HepG2 (cell line): ENCODE measurements around the gene ABCB6. TPM values are rescaled to one million over a fixed set of nuclear protein-coding genes. Genes with fewer than 3 reads are reported as not detected.

ENCODE experiments used
- ETV6 ChIP-seq: sonication (generic); formaldehyde crosslinking; conservative IDR thresholded peaks from 2 replicates; pipeline ENCODE4 v1.4.0; 2020; ENCODE audit warnings: missing genetic modification reagents
- GMEB1 ChIP-seq: sonication (generic); formaldehyde crosslinking; IDR thresholded peaks from 2 replicates; pipeline ENCODE4 v1.5.1; 2020; ENCODE audit warnings: missing genetic modification reagents, mild to moderate bottlenecking, borderline replicate concordance
- IKZF5 ChIP-seq: IDR thresholded peaks from 2 replicates; pipeline ENCODE4 v1.6.1; 2018; ENCODE audit warnings: missing genetic modification reagents, mild to moderate bottlenecking, missing compliant biosample characterization
- KAT7 ChIP-seq: IDR thresholded peaks from 2 replicates; pipeline ENCODE4 v1.6.1; 2018; ENCODE audit warnings: borderline replicate concordance, missing compliant biosample characterization
- MTA1 ChIP-seq: sonication (generic); formaldehyde crosslinking; IDR thresholded peaks from 2 replicates; pipeline ENCODE4 v1.4.0; 2020; ENCODE audit warnings: missing genetic modification reagents, mild to moderate bottlenecking, borderline replicate concordance
- PHF20 ChIP-seq: sonication (generic); formaldehyde crosslinking; IDR thresholded peaks from 2 replicates; pipeline ENCODE4 v1.5.0; 2020; ENCODE audit warnings: mild to moderate bottlenecking, missing genetic modification reagents
- RFXAP ChIP-seq: sonication (generic); formaldehyde crosslinking; IDR thresholded peaks from 2 replicates; pipeline ENCODE4 v1.4.0; 2020; ENCODE audit warnings: missing genetic modification reagents, borderline replicate concordance
- RNF2 ChIP-seq: fragments of 450-650 bp; conservative IDR thresholded peaks from 2 replicates; pipeline ENCODE4 v1.6.1; 2016; ENCODE audit warnings: low read depth
- TAF1 ChIP-seq: sonication (generic); formaldehyde crosslinking; IDR thresholded peaks from 2 replicates; pipeline ENCODE4 v1.4.0; 2020; ENCODE audit warnings: missing genetic modification reagents
- YY1 ChIP-seq: IDR thresholded peaks from 2 replicates; pipeline ENCODE4 v1.6.1; 2011; ENCODE audit warnings: low read length, low read depth, moderate library complexity, mild to moderate bottlenecking; ENCODE audit not compliant: insufficient read depth, insufficient replicate concordance
- ZC3H13 ChIP-seq: sonication (generic); formaldehyde crosslinking; IDR thresholded peaks from 2 replicates; pipeline ENCODE4 v1.8.1; 2023; ENCODE audit warnings: mild to moderate bottlenecking, missing genetic modification reagents, moderate library complexity
- ZNF274 ChIP-seq: sonication (generic); formaldehyde crosslinking; IDR thresholded peaks from 2 replicates; pipeline ENCODE4 v1.5.1; 2020; ENCODE audit warnings: mild to moderate bottlenecking, missing genetic modification reagents
- ZNF33A ChIP-seq: sonication (generic); formaldehyde crosslinking; IDR thresholded peaks from 2 replicates; pipeline ENCODE4 v1.5.1; 2020; ENCODE audit warnings: missing genetic modification reagents, mild to moderate bottlenecking, moderate library complexity, borderline replicate concordance
- ZNF382 ChIP-seq: sonication (generic); formaldehyde crosslinking; IDR thresholded peaks from 2 replicates; pipeline ENCODE4 v1.5.0; 2020; ENCODE audit warnings: missing genetic modification reagents, mild to moderate bottlenecking, borderline replicate concordance
- ZNF383 ChIP-seq: sonication (generic); formaldehyde crosslinking; IDR thresholded peaks from 2 replicates; pipeline ENCODE4 v1.4.0; 2020; ENCODE audit warnings: missing genetic modification reagents, mild to moderate bottlenecking, borderline replicate concordance
- ZNF44 ChIP-seq: sonication (generic); formaldehyde crosslinking; IDR thresholded peaks from 2 replicates; pipeline ENCODE4 v1.5.1; 2020; ENCODE audit warnings: mild to moderate bottlenecking, missing genetic modification reagents
- ZNF639 ChIP-seq: conservative IDR thresholded peaks from 2 replicates; pipeline ENCODE4 v1.6.1; 2018; ENCODE audit warnings: missing genetic modification reagents
- ZNF766 ChIP-seq: sonication (generic); formaldehyde crosslinking; IDR thresholded peaks from 2 replicates; pipeline ENCODE4 v1.5.0; 2020; ENCODE audit warnings: missing genetic modification reagents, borderline replicate concordance
- polyA plus RNA-seq, 8 experiments: library from polyadenylated mRNA; depleted of rRNA in 3 of 8; stranded (reverse) in 7 of 8; unstranded in 1 of 8; fragments of >200 nt; fragmentation: Illumina TruSeq in 4 of 8; extraction: Trizol in 4 of 8; gene quantifications; 2 replicates each; pipeline versions ENCODE4 v1.2.1 to v1.2.3, GENCODE V29; 2011 to 2016; ENCODE audit warnings: low read depth in 4 of 8, missing spikeins in 1 of 8, mixed read lengths in 1 of 8; ENCODE audit not compliant: insufficient read depth in 1 of 8
- total RNA-seq, 5 experiments: library from RNA; depleted of rRNA; stranded (reverse); fragments of >200 nt; fragmentation: Illumina TruSeq; extraction: Trizol; gene quantifications; 2 replicates each; pipeline ENCODE4 v1.2.3, GENCODE V29; 2016; ENCODE audit warnings: low read depth in 1 of 5
- TF ChIP-seq, protein P1 (sequence below): sonication (generic); formaldehyde crosslinking; IDR thresholded peaks from 2 replicates; pipeline ENCODE4 v1.8.1; 2023; ENCODE audit warnings: mild to moderate bottlenecking, missing genetic modification reagents
- TF ChIP-seq, protein P2 (sequence below): sonication (generic); formaldehyde crosslinking; IDR thresholded peaks from 2 replicates; pipeline ENCODE4 v1.4.0; 2020; ENCODE audit warnings: mild to moderate bottlenecking, missing genetic modification reagents
- TF ChIP-seq, protein P3 (sequence below): sonication (generic); formaldehyde crosslinking; IDR thresholded peaks from 2 replicates; pipeline ENCODE4 v1.5.0; 2020; ENCODE audit warnings: missing genetic modification reagents, mild to moderate bottlenecking, borderline replicate concordance

Gene ABCB6
- total and polyA plus RNA-seq, 2 of the 13 experiments (the other 11 are each of a cell fraction or from before 2014, with no cell fraction given) = 91.1 to 137 TPM

GRCh38 chr2:219206328-219207133 is 12.2 kb downstream of the ABCB6 start, which contains the start of gene ZFAND2B (continued):
- TF ChIP-seq YY1 (peak; percentile 67), RNF2 (no peak; the same call in 1 of the 2 replicates), ZNF44 (CRISPR knock-in tag) (peak; percentile 68), ZNF274 (CRISPR knock-in tag) (no peak), GMEB1 (CRISPR knock-in tag) (peak; percentile 96), MTA1 (CRISPR knock-in tag) (no peak), RFXAP (CRISPR knock-in tag) (peak; percentile 61; the same call in 1 of the 2 replicates), ZNF766 (CRISPR knock-in tag) (0 out of 2 replicates have a peak, but pooled peaks have one; percentile 65), TAF1 (CRISPR knock-in tag) (peak; percentile 95), ZNF383 (0 out of 2 replicates have a peak, but pooled peaks have one; percentile 78), ZC3H13 (CRISPR knock-in tag) (peak; percentile 82), ETV6 (0 out of 2 replicates have a peak, but pooled peaks have one; percentile 52), IKZF5 (CRISPR knock-in tag) (peak; percentile 83; the same call in 1 of the 2 replicates), ZNF382 (no peak), ZNF33A (no peak), ZNF639 (CRISPR knock-in tag) (peak; percentile 62), PHF20 (peak; percentile 62), KAT7 (CRISPR knock-in tag) (no peak; the same call in 1 of the 2 replicates)
- TF ChIP-seq, protein P1, sequence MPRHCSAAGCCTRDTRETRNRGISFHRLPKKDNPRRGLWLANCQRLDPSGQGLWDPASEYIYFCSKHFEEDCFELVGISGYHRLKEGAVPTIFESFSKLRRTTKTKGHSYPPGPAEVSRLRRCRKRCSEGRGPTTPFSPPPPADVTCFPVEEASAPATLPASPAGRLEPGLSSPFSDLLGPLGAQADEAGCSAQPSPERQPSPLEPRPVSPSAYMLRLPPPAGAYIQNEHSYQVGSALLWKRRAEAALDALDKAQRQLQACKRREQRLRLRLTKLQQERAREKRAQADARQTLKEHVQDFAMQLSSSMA (CRISPR knock-in tag) = peak; percentile 87; the same call in 1 of the 2 replicates
- TF ChIP-seq, protein P2, sequence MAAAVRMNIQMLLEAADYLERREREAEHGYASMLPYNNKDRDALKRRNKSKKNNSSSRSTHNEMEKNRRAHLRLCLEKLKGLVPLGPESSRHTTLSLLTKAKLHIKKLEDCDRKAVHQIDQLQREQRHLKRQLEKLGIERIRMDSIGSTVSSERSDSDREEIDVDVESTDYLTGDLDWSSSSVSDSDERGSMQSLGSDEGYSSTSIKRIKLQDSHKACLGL = peak; percentile 74
- TF ChIP-seq, protein P3, sequence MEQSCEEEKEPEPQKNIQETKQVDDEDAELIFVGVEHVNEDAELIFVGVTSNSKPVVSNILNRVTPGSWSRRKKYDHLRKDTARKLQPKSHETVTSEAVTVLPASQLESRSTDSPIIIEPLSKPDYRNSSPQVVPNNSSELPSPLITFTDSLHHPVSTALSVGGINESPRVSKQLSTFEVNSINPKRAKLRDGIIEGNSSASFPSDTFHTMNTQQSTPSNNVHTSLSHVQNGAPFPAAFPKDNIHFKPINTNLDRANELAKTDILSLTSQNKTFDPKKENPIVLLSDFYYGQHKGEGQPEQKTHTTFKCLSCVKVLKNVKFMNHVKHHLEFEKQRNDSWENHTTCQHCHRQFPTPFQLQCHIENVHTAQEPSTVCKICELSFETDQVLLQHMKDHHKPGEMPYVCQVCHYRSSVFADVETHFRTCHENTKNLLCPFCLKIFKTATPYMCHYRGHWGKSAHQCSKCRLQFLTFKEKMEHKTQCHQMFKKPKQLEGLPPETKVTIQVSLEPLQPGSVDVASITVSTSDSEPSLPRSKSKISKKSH (CRISPR knock-in tag) = peak; percentile 91
